GM12878 (cell line): ENCODE results near the gene CAPN8.

Experiments used
- ATF2 ChIP-seq: IDR thresholded peaks from 2 replicates; pipeline ENCODE4 v1.6.1; 2012; ENCODE audit warnings: low read length, inconsistent platforms
- CEBPB ChIP-seq, 2 experiments: fragments of 150-350 bp in 1 of 2; IDR thresholded peaks; 2 replicates each; pipeline ENCODE4 v1.6.1; 2012 to 2014; ENCODE audit warnings: low read depth in 2 of 2, low read length in 2 of 2, borderline replicate concordance in 1 of 2, inconsistent platforms in 1 of 2
- CTCF ChIP-seq, 3 experiments: IDR thresholded peaks in 2 of 3; conservative IDR thresholded peaks in 1 of 3; 2 replicates each; pipeline ENCODE4 v1.5.1; 2011; ENCODE audit warnings: low read depth in 3 of 3, low read length in 3 of 3, mild to moderate bottlenecking in 3 of 3, control low read depth in 2 of 3, moderate library complexity in 2 of 3, inconsistent platforms in 1 of 3, mixed read lengths in 1 of 3; ENCODE audit not compliant: control insufficient read depth in 2 of 3, insufficient read depth in 1 of 3; ENCODE audit errors: extremely low read depth in 1 of 3
- FOS ChIP-seq: IDR thresholded peaks from 3 replicates; pipeline ENCODE4 v1.6.1; 2011; ENCODE audit warnings: borderline replicate concordance; ENCODE audit not compliant: insufficient read length; ENCODE audit errors: extremely low read depth
- HSF1 ChIP-seq: fragments of 150-350 bp; IDR thresholded peaks from 2 replicates; pipeline ENCODE4 v1.6.1; 2014; ENCODE audit warnings: mild to moderate bottlenecking, low read depth, low read length
- MEF2A ChIP-seq: IDR thresholded peaks from 2 replicates; pipeline ENCODE4 v1.6.1; 2011; ENCODE audit warnings: low read depth, mild to moderate bottlenecking, low read length, moderate library complexity; ENCODE audit not compliant: insufficient read depth
- MTA3 ChIP-seq: IDR thresholded peaks from 2 replicates; pipeline ENCODE4 v1.6.1; 2012; ENCODE audit warnings: low read length, inconsistent platforms, borderline replicate concordance
- MXI1 ChIP-seq: fragments of 150-350 bp; IDR thresholded peaks from 2 replicates; pipeline ENCODE4 v1.6.1; 2011; ENCODE audit warnings: low read depth, mild to moderate bottlenecking, inconsistent platforms, low read length, improper control_type of control experiment
- NBN ChIP-seq: fragments of 450-650 bp; IDR thresholded peaks from 2 replicates; pipeline ENCODE4 v1.6.1; 2016
- STAT1 ChIP-seq: fragments of 450-650 bp; conservative IDR thresholded peaks from 2 replicates; pipeline ENCODE4 v1.6.1; 2014; ENCODE audit warnings: antibody characterized with exemption, mild to moderate bottlenecking
- ZBTB11 ChIP-seq: fragments of 450-650 bp; formaldehyde crosslinking; IDR thresholded peaks from 2 replicates; pipeline ENCODE4 v1.5.0; 2022; ENCODE audit warnings: mild to moderate bottlenecking, missing genetic modification characterization
- ZNF274 ChIP-seq: IDR thresholded peaks from one replicate; pipeline ENCODE4 v1.8.0; 2011; ENCODE audit not compliant: insufficient read length, insufficient read depth

DNA sequence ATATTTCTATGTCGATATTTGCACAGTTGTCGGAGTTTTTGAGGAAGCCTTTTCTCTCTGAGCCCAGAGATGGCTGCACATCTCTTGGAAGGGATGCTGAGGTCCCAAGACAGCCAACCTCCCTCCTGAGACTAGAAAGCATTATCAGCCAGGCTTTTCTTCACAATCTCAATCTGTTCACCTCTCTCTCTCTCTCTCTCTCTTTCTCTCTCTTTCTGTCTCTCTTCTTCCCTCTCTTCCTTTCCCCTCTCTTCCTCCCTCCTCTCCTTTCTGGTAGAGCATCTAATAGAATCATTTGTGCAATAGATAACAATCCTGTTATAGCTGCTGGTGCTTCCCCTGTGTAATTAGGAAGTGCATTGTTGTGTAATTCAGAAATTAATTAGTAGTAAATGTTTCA is 131.8 kb downstream of the CAPN8 start:
- TF ChIP-seq ZBTB11 (CRISPR knock-in tag), result no peak
- no peak for TF ChIP-seq CTCF (IDR thresholded peaks at IDR 0.05 in 2 of 3, conservative IDR thresholded peaks at IDR 0.05 in 1 of 3; ENCODE audit: control insufficient read depth in 2 of 3, extremely low read depth in 1 of 3, insufficient read depth in 1 of 3, low read depth in 3 of 3, low read length in 3 of 3)
- TF ChIP-seq MXI1, result no peak
- TF ChIP-seq STAT1, result no peak
- TF ChIP-seq MEF2A, result no peak
- no peak for TF ChIP-seq NBN
- no peak for TF ChIP-seq ATF2
- no peak for TF ChIP-seq CEBPB (IDR thresholded peaks at IDR 0.05; ENCODE audit: borderline replicate concordance in 1 of 2, low read depth in 2 of 2, low read length in 2 of 2)
- TF ChIP-seq MTA3, result no peak
- no peak for TF ChIP-seq HSF1
- TF ChIP-seq FOS, result no peak
- TF ChIP-seq ZNF274, result no peak
